HG02884 (cell line): ENCODE measurements around the gene PRELID2.
"Not testable (repeated sequence)": the region's sequence is repeated elsewhere in the genome, so short reads cannot be mapped to it uniquely, and the experiment has no call there.

Experiments used
- ATAC-seq: cut with Tn5 transposase; IDR thresholded peaks from one replicate; pipeline ENCODE4 v1.9.1; 2021; ENCODE audit warnings: mild to moderate bottlenecking, moderate library complexity; ENCODE audit not compliant: unreplicated experiment

The PRELID2 gene

DNA sequence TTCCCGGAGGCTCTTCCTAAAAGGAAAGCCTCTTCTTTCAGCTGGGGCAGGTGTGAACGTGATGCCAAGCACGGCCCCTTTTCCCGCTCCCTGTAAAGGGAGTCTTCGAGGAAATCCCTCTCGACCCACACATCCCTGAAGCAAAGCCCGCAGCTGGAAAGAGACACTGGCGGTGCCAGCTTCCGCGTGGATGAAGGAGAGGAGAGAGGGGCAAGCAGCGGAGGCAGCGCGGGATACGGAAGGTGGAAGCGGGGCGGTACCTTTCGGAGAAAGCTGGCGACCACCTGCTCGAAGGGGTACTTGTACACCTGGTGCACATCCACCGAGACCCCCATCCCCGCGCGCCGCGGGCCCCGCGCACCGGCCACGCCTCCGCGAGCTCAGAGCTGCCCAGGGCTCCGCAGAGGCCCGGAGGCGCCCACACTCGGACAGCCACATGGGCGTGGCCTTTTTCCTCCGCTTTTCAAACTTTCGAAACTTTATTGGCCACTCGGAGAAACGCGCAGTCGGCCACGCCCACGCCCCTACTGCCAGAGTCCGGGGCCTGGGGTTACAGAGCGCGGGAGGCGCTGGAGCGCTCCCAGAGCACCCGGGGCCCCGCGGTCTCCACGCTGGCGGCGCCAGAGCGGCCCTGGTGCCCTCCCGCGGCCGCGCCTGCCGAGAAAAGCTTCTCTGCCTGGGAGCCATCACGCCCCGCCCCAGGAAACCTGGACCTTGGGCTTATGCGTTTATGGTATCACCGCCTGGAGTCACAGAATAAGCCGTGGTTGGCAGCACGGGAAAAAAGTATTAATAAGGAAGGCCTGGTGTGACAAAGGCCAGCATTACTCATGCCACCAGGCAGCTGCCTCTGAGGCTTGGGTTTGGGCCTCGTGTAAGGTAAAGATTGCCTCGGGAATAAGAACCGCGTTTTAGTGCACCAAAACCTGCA lies at the start of gene PRELID2:
PRELID2 (minus strand) TSS at position 426 of the 931 bp plus-strand sequence; CDS start at position 335, 91 bp downstream.
- ATAC-seq, result peak; percentile 81

GRCh38 chr5:145874765-145875164 lies 39.6 kb upstream of the PRELID2 start:
- no peak for ATAC-seq

DNA sequence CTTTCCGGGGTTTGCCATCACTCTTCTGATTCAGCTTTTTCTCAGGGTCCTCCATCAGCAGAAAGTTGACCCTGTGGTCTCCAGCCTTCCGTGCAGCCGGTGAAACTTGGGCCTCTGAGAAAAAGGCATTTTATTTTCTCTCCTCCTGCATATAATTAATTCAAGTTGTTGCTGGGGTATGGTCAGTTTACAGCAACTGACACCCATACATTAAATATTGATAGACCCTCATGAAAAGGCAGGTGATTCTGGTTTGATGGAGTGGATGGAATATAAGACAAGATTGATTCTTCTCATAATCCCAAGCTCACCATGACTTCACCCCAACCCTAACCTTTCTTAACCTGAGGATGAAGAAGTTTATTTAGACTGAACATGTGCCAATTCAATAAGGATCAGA lies 37.8 kb upstream of the PRELID2 start, which contains the start of gene GRXCR2:
GRXCR2 (minus strand) TSS at position 101 of the 400 bp plus-strand sequence; CDS start at position 55, 46 bp downstream.
- no peak for ATAC-seq

GRCh38 chr5:145872486-145872885 lies 37.3 kb upstream of the PRELID2 start:
- ATAC-seq, result no peak

GRCh38 chr5:145869753-145870152 lies 34.6 kb upstream of the PRELID2 start:
- no peak for ATAC-seq

DNA sequence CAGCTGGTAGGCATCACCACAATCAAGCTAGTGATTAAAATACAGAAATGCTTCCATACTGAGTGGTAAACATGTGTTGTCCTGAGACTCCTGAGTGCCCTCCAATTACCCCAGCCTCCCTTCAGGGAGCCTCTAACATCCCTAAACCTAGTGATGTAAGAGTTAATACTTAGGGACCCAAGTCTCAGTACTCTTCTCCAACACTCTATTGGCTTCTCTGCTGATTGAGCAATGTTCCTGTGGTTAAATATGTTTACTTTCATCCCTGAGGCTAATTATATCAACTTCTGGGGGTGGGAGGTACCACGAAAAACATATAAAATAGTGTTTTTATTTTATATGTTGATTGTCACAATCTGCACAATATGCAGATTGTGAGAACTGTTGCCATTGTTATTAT lies 32.7 kb upstream of the PRELID2 start:
- no peak for ATAC-seq

GRCh38 chr5:145864432-145864831 lies 29.3 kb upstream of the PRELID2 start:
- ATAC-seq, result not testable (repeated sequence)

DNA sequence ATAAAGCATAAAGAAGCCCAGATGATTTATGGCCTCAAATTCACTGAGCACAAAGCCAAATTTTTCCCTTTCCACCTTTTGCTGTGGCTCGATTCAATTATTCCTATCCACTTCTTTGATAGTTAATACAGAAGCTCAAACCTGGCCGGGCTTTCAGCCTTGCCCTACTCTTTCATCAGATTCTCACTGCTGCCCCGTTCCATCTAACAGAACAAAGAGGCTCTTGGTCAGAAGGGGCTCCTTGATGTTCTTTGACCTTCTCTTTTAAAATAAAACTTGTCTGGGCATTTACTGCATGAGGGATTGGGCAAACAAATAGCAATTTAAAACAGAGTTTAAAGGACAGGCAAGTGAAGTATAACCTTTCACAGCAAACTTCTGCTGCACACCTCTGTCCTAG lies 27.9 kb upstream of the PRELID2 start:
- ATAC-seq, result no peak

DNA sequence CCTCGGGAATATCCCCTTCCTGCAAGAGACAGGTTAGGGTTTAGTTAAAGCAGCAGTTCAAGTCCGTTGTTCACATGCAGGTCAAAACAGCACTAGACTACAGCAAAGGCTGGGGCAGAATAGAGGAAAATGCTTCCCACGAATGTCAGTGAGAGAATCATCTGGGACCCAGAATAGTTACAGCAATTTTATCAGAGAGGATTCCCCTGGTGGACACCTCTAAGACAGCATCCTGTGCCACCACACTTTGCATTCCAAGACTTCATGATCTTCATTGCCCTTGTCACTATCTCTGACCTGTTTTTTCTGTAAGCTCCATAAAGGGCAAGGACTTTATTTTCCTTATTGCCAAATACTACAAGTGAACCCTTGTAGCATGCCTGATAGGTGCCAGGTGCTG lies 24.8 kb upstream of the PRELID2 start:
- ATAC-seq, result no peak

DNA sequence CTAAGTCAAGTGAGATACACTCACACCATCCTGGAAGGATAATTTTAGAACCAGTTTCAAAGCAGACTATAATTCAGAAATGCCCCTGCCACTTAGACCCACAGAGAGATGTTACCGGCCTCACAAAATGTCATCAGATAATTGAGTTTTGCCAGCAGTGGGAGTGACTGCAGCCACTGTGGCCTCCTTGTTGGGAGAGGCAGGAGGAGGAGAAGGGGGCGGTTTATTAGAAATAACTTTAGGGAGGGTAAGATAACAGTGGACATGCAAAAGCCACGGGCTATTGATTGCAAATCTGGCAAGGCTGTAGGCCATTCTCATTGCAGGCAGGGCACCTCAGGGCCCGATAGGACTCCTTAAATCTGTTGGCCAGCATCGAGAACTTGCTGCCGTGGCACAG lies 24.3 kb upstream of the PRELID2 start:
- no peak for ATAC-seq

GRCh38 chr5:145858959-145859358 lies 23.8 kb upstream of the PRELID2 start:
- no peak for ATAC-seq

GRCh38 chr5:145856285-145856818 lies 21.2 kb upstream of the PRELID2 start:
- ATAC-seq, result peak; percentile 54

- ATAC-seq, result no peak
These were observed 20.7 kb upstream of the PRELID2 start for GRCh38 chr5:145855763-145856267.

DNA sequence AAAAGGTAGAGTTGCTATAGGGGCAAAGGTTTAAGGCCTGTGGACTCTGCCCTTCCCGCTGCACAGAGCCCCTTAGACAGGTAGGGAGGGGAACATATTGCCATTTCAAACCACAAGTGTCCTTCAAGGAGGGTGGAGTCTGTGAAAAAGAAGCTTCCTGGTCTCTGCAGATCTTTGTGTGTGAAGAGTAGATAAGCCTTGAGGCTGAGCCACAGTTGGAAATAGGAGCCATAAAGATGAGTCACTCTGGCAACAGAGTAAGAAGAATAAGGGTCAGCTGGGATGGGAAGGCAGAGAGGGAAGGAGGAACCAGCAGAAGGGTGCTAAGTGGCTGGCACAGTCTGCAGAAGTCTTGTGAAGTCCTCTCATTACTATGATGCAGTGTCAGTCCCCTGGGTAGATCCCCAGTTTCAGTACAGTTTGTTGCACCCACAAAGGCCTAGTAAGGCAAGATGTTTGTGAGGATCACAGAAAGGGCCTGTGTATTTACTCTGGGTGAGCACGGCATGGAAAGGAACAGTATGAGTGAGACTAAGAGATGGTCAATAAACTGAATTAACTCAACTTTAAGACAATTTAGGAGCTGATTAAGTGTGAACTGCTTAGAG lies 19.6 kb upstream of the PRELID2 start:
- ATAC-seq, result no peak

GRCh38 chr5:145853781-145854376 lies 18.7 kb upstream of the PRELID2 start:
- no peak for ATAC-seq

DNA sequence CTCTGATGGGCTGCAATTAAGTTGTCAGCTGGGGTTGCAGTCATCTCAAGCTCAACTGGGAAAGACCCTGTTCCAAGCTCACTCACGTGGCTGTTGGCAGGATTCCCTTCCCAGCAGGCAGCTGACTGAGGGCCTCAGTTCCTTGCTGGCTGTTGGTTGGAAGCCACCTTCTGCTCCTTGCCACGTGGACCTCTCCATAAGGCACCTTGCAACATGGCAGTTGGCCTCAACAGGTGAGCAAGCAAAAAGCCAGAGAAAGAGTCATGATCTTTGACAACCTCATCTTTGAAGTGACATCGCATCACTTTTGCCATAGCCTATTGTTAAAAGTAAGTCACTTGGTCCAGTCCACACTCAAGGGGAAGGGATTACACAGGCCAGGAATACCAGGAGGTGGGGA lies 17.8 kb upstream of the PRELID2 start:
- no peak for ATAC-seq

DNA sequence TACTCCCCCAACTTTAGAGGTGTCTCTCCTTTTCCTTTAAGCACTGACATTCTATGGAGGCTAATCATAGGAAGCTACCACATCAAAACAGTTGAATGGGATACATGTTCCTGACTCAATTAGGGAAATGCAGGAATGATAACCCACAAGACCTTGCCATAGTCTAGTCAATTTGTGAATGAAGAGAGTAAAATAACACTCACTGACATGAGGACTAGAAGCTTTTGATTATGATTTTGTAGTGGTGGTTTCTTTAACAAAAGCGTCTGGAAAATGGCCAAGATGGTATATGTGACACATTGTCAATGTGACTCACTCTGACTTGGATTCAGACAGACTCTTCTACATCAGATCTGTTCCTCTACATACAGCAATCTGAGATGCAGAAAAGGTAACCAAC lies 13.7 kb upstream of the PRELID2 start:
- no peak for ATAC-seq

DNA sequence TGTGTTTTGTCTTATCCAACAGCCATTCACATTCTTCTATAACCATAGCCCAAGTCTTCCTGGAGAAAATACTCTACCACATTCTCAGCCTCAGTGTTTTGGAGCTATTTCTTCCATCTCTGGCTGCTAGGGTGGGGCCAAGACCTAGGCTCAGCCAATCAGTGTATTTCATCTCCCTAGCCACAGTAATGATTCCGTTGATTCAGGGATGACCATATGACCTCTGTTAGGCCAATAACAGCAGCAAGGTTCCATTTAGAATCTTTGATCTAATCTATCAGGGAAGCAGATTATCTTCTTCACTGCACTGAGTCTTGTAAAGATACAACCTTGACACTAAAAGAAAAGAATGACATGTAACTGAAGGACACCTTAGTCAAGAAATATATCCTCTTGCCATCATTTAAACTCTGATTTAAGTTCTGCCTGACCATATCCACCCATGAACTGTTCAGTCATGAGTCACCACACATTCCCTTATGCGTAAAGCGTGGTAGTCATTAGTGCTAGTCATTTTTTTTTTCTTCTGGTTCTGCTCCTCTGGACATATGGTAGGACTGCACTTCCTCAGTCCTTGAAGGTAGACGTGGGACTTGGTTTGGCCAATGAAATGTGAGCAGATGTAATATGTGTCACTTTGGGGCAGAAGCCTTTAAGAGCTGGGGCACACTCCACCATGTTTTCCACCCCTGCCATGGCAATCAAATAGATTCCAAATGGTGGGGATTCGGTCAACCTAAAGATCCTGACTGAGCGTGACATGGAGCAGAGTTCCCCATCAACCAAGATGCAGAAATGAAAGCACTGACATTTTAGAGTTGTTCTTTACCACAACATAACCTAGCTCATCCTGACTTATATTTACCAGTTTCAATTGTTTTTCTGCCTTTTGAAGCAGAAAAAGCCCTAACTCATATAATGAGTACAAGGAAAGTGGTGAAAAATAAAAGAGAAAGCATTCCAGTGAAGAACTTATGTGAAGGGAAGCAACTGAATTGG lies 12.7 kb upstream of the PRELID2 start:
- ATAC-seq, result no peak

DNA sequence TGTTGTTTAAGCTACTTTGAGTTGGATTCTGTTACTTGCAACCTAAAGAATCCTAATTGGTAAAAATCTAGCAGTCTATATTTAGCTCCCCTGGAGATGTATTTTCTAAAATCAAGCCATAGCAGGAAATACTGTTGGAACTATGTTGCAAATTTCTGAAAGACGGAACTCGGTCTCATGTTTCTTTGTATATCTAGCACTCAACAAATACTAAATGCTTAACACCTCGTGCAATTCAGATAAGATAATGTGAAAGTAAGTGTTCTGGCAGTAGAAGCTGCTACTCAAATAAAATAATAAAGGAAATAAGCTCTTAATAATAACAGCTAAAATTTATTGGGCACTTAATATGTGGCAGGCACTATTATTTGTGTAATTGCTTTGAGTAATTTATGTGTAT lies 10.9 kb upstream of the PRELID2 start:
- ATAC-seq, result no peak

- ATAC-seq, result no peak
These were observed 6.2 kb upstream of the PRELID2 start for GRCh38 chr5:145841299-145841698.
